ENCODE measurements around the gene CBL. TPM values are rescaled to one million over a fixed set of nuclear protein-coding genes. Genes with fewer than 3 reads are reported as not detected.
A peak's percentile ranks its signal among the peaks of the same experiment; 100 is the strongest.

CBL gene
- polyA plus RNA-seq, 2 of the 4 experiments (the other 2 are of a cell fraction) = 6.0 to 14.1 TPM

GRCh38 chr11:119169282-119169719 lies 36.8 kb upstream of the CBL start:
- ATAC-seq (peak; percentile 57 to 69), FAIRE-seq (no peak), DNase-seq (ENCODE audit: low read depth in 1 of 2, low spot score in 1 of 2) (peak; percentile 51 to 58)
- peak overlapping the region; percentile 95 to 99 for H3K27ac ChIP-seq
- H3K4me1 ChIP-seq = peaks cover 16% of the 10 kb centered on the region
- ChIA-PET POLR2A (interaction anchor here (0.5 to 1.5 kb wide), 13 partner anchors 9 to 153 kb away, joined by 3 to 10 read pairs (median 3); partner anchors contain the start of genes C2CD2L, CBL, DPAGT1 and HINFP), CTCF (interaction anchor here (0.5 to 3.2 kb wide), 26 partner anchors 8 to 211 kb away, joined by 3 to 25 read pairs (median 4); partner anchors contain the start of genes C2CD2L, CBL and NHERF4)
- no CpG with 5 or more reads among the region's 15 CpGs for WGBS (ENCODE audit: missing lambda C conversion rate)
- TF ChIP-seq HOXB5 (CRISPR knock-in tag; IDR thresholded peaks at IDR 0.05) (no peak), POLR2A (IDR thresholded peaks at IDR 0.05; ENCODE audit: low read length) (peak; percentile 21; the same call in 1 of the 2 replicates)
- H3K9me3 ChIP-seq = no peaks in the 10 kb centered on the region
- H3K4me3 ChIP-seq = peak overlapping the region; percentile 75
- peak overlapping the region; percentile 63 for H3K4me2 ChIP-seq

- no peak for FAIRE-seq
- Histone ChIP-seq H3K27ac (no peak overlapping the region), H3K4me2 (no peak overlapping the region), H3K4me3 (no peak overlapping the region), H3K4me1 (peaks cover 6% of the 10 kb centered on the region), H3K9me3 (no peaks in the 10 kb centered on the region)
- DNase-seq (ENCODE audit: low read depth in 1 of 2, low spot score in 1 of 2) = no peak
- 100% methylated on average over 1 of the region's 2 CpGs for WGBS (ENCODE audit: missing lambda C conversion rate)
- ChIA-PET CTCF (interaction anchor here (0.5 kb wide), 1 partner anchor 184 kb away, joined by 3 read pairs; no protein-coding TSS in a partner anchor), POLR2A (no interaction called here)
- TF ChIP-seq BHLHE40 (IDR thresholded peaks at IDR 0.05; ENCODE audit: low read depth, low read length) (no peak), HOXB13 (CRISPR knock-in tag; IDR thresholded peaks at IDR 0.05; ENCODE audit: low read depth) (no peak), FOSB (CRISPR knock-in tag; IDR thresholded peaks at IDR 0.05) (no peak), BCL3 (IDR thresholded peaks at IDR 0.05) (no peak), TFCP2L1 (CRISPR knock-in tag; IDR thresholded peaks at IDR 0.05) (no peak), USF2 (IDR thresholded peaks at IDR 0.05) (no peak), CBX2 (IDR thresholded peaks at IDR 0.05; ENCODE audit: borderline replicate concordance, low read depth) (no peak), EHF (CRISPR knock-in tag; IDR thresholded peaks at IDR 0.05) (no peak), JUN (IDR thresholded peaks at IDR 0.05) (no peak), MAZ (IDR thresholded peaks at IDR 0.05; ENCODE audit: borderline replicate concordance, low read depth, low read length) (no peak), KDM5A (IDR thresholded peaks at IDR 0.05) (no peak), ZFP36 (IDR thresholded peaks at IDR 0.05; ENCODE audit: borderline replicate concordance, partially characterized antibody) (no peak), NPAS2 (CRISPR knock-in tag; IDR thresholded peaks at IDR 0.05; ENCODE audit: borderline replicate concordance) (no peak), HOXB5 (CRISPR knock-in tag; IDR thresholded peaks at IDR 0.05) (no peak), MAFK (IDR thresholded peaks at IDR 0.05; ENCODE audit: partially characterized antibody) (no peak), FOSL2 (IDR thresholded peaks at IDR 0.05) (no peak), FOSL2 (CRISPR knock-in tag; IDR thresholded peaks at IDR 0.05) (no peak), PBX3 (IDR thresholded peaks at IDR 0.05) (no peak), HES2 (IDR thresholded peaks at IDR 0.05) (no peak), MAX (IDR thresholded peaks at IDR 0.05) (no peak), HDAC2 (IDR thresholded peaks at IDR 0.05) (no peak)
- ATAC-seq = no peak
Observed at GRCh38 chr11:119172513-119172912, 33.6 kb upstream of the CBL start.

GRCh38 chr11:119173453-119173852 lies 32.7 kb upstream of the CBL start:
- ChIA-PET CTCF (interaction anchor here (1.1 to 2.1 kb wide), 2 partner anchors 23 to 149 kb away, joined by 3 to 7 read pairs; no protein-coding TSS in a partner anchor), POLR2A (no interaction called here)
- FAIRE-seq (no peak), ATAC-seq (no peak), DNase-seq (ENCODE audit: low read depth in 1 of 2, low spot score in 1 of 2) (no peak)
- no peaks in the 10 kb centered on the region for H3K9me3 ChIP-seq
- no peak overlapping the region for H3K27ac ChIP-seq
- no peak overlapping the region for H3K4me2 ChIP-seq
- no peak for TF ChIP-seq ATOH8 (CRISPR knock-in tag; IDR thresholded peaks at IDR 0.05; ENCODE audit: low read depth)
- no peak for TF ChIP-seq JUNB (IDR thresholded peaks at IDR 0.05)
- no peak for TF ChIP-seq MYC (IDR thresholded peaks at IDR 0.05; ENCODE audit: borderline replicate concordance, low read length)
- TF ChIP-seq E2F6 (IDR thresholded peaks at IDR 0.05; ENCODE audit: borderline replicate concordance, low read depth) = no peak
- TF ChIP-seq JUN (IDR thresholded peaks at IDR 0.05) = no peak
- no peak for TF ChIP-seq SMC3 (IDR thresholded peaks at IDR 0.05)
- TF ChIP-seq NR3C1 (IDR thresholded peaks at IDR 0.05) = no peak
- no peak for TF ChIP-seq NFE2L2 (conservative IDR thresholded peaks at IDR 0.05; ENCODE audit: low read length)
- no peak for TF ChIP-seq RFX5 (IDR thresholded peaks at IDR 0.05)
- no peak for TF ChIP-seq KDM5A (IDR thresholded peaks at IDR 0.05)
- 100% methylated on average over 6 of the region's 21 CpGs for WGBS (ENCODE audit: missing lambda C conversion rate)
- no peak overlapping the region for H3K4me3 ChIP-seq
- no peaks in the 10 kb centered on the region; the same call in 2 of the 3 replicates for H3K4me1 ChIP-seq

Data from A549 (cell line).